ENCODE measurements around the gene B3GALT4.

Gene B3GALT4

DNA sequence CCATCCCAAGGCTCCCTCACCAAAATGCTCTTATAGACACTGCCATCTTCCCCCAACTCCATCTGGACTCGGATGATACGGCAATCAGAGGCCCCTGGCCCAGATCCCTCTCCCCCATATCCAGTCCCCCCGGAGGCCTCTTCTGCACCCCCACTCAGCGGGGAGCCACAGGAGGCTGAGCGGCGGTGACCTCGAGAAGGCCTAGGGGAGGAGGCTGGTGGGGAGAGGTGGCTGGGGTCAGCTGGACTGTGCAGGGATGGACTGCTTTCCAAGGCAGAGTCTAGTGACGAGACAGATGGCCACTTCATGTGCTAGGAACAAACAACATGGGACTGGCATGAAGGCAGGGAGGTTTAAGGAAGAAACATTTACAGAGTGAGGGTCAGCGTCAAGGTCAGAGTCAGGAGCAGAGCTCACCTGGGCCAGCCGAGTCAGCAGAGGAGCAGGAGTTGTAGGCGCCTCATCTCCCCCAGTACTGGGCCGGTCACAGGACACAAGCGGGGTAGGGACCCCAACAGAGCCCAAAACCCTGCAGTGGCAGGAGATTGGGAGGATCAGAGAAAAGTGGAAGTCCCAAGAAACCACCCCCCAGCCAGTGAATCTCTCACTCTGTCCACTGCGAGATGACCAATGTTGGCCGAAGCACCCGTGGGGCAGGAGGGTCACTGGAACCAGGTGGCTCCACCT lies 16.2 kb downstream of the B3GALT4 start:
- no peak for DNase-seq (ENCODE audit: low read depth)

DNA sequence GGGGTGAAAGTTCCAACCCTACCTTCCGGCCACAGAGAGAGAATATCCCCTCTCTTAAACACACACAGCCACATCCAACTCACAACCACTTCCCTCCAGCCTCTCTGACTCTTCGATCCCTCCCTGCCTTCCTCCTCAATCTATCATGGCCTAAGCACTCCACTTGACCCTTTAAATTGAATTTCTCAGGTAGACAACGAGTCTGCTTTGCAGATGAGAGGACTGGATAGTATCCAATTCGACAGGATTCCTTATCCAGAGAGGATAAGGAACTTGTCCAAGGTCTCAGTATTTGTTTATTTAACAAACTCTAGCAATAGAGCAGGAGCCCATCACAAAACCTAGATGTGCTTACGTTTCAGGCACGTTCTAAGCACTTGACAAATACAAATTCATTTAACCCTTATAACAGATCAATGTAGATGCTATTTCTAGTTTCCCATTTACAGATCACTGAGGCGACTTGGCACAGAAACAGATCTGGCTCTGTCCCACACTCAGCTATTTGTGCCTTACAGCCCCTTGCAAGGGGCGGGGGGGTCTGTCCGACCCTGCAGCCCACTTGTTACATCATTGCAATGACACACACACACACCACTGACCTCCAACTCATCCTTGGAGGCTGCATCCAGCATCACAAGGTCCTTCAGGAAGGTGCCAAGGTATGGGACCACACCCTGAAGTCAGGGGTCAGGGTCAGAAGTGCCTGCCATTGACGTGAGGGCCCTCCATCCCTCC lies 17.3 kb downstream of the B3GALT4 start:
- no peak for DNase-seq (ENCODE audit: low read depth)

DNA sequence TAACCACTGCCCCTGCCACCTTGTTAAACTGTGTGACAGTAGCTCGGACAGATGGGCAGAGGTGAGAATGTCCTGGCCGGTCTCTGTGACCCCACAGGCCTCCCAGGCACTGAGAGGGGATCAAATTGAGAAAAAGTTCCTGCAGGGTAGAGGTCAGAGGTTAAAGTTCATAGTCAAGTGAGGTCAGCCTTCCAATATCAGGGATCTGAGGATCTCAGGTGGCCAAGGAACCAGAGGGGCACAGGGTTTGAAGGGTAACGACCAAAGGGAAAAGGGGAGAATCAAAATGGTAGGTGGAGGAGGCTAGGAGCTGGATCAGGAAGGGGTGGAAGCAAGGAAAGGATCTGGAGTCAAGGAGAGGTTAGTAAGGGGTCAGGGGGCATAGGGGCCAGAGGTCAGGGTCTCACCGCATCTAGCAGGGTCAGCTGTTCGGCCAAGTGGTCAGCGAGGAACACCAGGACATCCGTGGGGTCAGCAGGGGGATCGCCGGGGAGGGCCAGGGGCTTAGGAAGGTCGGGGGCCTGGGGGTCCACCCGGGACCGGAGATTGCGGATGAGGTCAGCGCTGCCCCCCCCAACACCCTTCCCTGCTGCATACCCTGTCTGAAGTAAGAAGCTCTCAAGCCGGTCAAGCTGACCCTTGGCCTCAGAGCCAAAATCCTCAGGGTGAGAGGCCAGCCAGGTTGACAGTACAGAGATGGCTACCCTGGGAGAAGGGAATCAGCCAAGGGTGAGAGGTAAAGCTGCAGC lies 18.9 kb downstream of the B3GALT4 start:
- DNase-seq (ENCODE audit: low read depth) = no peak

DNA sequence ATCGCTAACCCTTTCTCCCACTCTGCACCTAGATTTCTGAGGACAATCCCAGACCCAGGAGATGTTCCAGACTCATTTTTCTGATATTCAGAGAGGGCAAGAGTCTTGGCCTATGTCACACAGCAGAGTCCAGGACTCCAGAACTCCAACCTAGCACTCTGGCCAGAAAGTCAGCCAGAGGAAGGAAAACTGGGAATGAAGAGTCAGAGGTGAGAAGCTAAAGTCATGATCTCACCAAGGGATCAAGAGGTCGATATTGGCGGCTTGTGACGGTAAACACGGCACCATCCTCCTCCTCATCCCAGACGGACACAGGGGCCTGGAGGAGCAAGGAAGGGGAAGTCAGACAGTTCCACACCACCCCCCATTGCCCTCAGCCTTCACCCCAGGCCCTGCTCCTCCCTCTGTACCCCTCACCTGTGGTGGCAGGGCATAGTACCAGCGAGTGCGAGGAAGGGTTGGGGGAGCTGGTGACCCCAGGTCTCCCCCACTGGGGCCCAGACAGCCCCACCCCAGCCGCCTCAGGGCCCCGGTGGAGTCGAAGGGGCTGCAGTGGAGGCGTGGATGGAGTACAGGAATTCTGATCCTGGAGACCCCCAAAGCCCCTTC lies 20.0 kb downstream of the B3GALT4 start:
- DNase-seq (ENCODE audit: low read depth) = no peak

DNA sequence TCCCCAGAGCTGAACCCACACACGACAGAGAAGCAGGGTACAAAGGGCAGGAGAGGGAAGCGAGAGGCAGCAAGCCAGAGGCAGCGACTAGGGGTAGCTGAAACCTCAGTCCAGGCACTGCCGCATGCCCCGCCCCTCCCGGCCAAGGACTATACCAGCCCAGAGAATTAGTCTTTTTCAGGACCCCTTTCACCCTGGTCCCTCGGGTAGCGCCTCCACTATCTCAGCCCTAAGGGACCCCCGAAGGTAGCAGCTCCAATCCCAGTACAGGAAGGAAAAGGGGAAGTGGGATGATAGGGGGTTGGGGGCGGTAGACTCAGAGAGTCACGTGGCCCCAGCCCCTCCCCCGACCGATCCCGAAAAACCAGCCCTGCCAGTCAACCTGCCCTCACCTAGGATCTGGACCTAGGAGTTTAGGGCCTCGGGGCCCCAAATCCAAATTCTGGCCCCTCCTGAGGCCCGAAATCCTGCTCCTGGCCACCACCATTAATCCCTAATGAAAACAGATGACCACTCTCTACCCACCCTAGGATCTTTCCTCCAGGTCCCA lies 20.6 kb downstream of the B3GALT4 start:
- DNase-seq (ENCODE audit: low read depth) = no peak

DNA sequence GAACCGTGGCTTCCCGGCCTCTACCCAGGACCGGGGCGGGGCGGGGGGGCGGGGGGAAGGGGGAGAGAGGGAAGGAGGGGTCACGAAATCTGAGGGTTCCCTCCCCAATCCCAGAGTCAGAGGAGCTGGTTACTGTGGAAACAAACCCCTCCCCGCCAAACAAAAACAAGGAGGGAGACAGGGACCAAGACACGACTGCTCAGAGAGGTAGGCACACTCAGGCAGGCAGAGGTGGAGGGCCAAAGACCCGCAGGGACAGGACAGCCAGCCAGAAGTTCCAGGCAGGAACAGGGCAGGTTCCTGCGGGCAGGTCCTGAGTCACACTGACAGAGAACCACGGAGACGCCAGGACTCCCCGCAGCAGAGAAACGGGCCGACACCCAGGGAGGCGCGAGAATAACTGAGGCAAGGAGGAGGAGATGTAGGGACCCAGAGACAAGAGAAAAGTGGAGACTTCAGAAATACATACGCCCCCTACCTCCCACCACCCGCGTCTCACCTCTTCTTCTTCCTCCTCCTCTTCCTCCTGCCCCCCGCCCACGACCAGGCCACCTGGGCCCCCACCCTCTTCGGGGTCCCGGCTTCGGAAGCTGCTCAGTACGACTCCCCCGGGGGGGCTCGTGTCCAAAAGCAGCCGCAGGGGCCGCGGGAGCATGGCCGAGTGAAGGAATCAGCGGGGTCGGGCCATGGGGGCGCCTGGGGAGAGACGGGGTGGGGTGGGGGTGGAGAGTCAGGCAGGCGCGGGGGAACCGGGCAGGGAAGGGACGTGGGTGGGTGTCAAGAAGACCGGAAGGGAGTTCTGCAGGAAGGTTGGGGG lies 21.2 kb downstream of the B3GALT4 start:
- peak; percentile 30 for DNase-seq (ENCODE audit: low read depth)

DNA sequence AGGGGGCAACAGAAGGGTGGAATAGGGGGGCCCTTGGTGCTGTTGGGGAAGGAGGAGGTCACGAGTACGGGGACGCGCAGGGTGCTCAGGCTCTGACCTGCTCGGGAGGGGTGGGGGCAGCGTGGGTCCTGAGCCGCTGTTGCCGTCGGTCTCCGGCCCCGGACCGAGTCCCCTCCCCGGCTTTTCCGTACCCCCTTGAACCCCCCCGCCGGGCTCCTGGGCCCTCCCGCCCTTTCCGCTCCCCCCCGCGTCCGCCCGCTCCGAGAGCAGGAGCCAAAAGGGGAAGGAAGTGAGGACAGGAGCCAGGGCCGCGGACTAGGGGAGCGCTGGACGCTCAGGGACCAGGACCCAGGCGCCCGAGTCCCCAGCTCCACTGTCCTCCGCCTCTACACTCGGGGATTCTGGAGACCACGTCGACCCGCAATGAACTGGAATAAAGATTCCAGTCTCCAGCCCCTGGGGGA lies 21.9 kb downstream of the B3GALT4 start, which contains the start of gene RGL2:
TSS of gene RGL2 (minus strand) at position 170 of the 464 bp plus-strand sequence. CDS start 332 bp downstream, outside the sequence.
- DNase-seq (ENCODE audit: low read depth) = no peak

DNA sequence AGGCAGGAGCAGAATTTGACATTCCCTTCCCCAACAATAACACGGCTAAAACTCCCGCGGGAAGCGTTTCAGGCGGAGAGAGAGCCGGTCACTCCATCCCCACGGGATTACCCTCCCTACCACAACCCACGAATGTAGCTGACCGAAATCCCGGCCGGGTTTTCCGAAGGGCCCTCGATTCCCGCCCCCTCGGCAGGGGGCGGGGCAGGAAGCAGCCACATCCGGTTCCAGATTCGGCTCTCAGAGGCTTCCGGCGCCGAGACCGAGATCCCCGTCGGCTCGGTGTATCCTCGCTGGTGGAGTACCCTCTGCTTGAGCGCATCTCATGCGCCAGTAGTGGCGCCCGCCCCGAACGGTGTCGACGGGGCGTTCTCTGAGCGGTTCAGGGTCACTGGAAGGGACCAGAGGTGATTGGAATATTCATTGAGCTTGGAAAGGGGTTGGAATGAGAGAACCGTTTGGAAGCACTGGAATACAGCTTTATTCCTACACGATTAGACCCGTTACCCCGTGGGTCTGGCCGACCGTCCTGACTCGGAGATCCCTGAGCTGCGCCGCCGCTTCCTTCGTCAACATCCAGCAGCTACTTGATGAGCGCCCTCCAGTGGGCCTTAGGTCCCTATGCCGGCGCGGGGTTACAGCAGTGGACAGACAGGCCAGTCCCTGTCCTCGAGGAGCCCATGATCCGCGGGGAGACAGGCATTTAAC lies 22.5 kb downstream of the B3GALT4 start:
- peak; percentile 90 for DNase-seq (ENCODE audit: low read depth)

DNA sequence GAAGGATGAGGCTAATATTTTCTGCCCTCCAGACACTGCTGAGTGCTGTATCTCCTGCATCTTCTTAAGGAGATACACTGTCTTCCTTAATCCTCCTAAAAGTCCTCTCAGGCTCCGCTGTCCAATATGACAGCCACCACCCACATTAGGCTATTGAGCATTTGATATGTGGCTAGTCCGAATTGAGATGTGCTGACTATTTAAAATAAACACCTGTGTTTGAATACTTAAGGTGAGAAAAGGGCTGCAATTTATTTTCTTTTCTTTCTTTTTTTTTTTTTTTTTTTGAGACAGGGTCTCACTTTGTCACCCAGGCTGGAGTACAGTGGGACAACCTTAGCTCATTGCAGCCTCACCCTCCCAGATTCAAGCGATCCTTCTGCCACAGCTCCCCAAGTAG lies 25.0 kb downstream of the B3GALT4 start:
- no peak for DNase-seq (ENCODE audit: low read depth)

DNA sequence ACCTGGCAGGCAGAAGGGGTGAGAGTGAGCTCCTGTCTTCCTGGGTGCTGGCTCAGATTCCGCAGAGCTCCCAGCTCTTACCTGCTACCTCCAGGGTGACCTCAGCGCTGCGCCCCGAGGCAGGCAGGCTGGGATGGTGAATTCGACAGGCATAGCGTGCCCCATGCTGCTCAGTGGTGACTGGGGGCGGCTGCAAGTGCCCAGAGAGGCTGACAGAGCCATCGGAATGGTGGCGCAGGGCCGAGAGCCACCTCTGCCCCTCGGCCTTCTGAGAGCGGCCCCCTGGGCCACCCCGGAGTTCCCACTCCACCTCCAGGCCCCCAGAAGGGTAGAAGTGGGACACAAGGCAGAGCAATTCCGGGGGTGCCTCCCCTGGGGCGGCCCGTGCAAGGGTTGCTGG lies 27.3 kb downstream of the B3GALT4 start:
- DNase-seq (ENCODE audit: low read depth) = no peak

DNA sequence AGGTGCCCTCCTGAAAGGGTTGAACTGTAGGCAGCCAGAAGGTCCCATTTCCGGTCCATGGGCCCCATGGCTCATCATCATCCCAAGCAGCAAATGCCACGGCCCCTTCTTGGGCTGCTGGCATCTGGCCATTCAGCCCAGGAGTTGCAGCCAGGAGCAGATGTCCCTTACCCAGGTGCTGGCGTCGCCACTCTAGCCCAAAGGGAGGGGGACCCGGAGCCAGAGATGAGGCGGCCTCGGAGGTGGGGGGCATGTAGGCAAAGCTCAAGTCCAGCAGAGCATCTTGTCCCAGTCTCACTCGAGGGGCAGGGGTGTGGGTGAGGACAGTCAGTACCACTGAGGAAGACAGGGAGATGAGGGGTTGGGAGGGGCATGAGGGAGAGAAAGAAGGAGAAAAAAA lies 28.1 kb downstream of the B3GALT4 start:
- DNase-seq (ENCODE audit: low read depth) = no peak

DNA sequence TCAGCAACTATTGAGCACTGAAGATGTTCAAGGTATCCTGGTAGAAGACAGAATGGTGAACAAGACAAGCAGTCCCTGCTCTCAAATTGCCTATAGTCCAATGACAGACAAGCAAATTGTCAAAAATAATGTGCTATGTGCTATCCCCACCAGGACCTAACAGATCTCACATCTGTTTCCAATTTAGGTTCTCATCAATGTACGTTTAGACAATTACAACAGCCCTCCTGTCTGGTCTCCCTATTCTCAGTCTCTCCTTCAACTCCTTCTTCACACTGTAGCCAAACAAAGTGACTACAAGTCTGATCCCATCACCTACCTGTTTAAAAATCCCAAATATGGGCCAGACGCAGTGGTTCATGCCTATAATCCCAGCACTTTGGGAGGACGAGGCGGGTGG lies 29.4 kb downstream of the B3GALT4 start:
- no peak for DNase-seq (ENCODE audit: low read depth)

DNA sequence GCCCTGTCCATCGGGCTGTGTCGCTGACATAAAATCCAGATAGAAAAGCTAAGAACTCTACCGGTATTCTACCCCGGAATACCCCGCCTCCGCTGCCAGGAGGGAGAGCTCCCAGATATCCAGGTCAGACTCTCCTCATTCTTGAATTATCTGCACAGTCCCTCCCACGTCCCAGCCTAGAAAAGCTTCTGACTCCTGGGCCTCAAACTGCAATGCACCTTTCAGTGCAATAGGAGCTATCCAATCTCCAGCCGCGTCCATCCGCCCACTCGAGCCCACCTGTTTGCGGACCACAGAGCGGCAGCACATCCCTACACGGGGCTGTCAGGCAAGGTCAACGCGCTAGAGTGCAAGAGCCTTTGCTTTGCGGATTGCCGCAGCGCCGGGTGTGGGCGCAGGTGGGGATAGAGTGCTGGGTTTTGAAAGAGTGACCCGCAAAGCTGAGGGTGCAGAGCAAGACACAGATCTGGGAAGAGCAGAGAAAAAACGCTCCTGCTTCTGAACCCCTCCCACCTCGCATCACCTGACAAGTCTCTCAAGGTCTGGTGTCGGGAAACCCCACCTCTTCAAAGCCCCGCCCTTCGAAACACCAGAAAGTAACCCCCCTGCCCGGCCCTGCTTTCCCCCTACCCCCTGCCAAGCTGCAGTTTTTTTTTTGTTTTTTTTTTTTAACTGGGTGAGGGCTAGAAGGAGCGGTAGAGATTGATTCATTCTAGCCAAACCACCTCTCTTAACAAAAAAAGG lies 35.6 kb downstream of the B3GALT4 start:
- peak; percentile 72 for DNase-seq (ENCODE audit: low read depth)

DNA sequence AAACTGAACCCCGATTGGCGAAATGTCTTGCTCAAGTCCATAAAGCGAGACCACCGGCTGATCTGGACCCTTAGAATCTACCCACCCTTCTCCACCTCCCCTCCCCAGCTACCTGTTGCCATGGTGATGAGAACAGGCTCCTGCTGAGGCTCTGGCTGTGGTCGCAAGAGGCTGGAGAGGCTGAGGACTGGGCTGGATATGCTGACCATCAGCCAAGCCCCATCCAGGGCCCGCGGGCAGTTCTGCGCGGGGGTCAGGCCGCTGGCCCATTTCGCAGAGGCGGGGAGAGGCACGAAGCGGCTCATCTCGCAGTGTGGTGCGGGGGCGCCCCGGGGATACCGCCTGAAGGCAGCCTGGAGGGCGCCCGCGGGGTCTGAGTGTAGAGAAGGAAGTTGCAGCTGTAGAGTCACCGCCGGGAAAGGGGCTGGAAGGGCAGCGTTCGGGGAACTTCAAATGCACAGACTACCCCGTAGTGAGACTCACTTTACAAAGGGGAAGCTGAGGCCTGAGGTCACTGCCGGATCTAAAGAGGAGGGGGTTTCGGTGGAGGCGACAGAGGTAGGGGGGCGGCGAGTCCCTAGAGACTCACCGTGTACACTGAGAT lies 36.3 kb downstream of the B3GALT4 start:
- DNase-seq (ENCODE audit: low read depth) = no peak

DNA sequence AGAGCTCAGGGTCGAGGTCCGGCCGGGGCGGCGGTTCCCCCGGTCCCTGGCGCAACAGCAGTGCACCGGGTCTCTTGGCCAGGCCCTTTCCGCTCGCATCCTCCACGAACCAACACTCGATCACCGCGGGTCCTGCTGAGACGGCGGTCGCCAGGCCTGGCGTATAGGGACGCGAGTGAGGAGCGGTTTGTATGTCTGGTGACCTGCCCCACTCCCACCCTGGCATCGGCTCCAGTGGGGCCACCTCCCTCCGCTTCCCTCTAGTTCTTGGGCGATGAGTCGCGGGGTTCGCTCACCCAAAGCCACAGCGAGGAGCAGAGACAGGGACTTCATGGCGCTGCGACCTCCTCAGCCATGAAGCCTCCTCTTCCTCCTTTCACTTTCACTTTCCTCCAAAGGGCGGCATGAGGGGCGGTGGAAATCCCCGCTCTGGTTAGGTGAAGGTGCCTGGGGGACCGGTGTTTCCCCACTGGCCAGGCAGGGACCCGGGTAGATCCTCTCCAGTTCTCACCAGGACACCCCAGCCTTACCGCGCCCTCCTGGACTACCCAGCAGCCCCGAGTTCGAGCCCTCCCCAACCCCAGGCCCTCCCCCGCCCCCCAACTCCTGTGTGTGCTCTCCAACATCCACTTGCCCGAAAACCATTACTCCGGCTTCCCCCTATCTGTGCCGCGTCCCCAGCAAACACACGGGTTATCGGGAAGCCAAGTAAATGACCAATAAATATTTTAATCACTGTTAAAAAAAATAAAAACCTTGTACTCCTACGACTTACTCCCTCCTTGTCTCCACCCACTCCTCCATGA lies 37.0 kb downstream of the B3GALT4 start, which contains the start of gene TAPBP:
TSS of gene TAPBP (minus strand) at position 370 of the 806 bp plus-strand sequence. CDS start at position 333, 37 bp downstream.
- DNase-seq (ENCODE audit: low read depth) = peak; percentile 78

DNA sequence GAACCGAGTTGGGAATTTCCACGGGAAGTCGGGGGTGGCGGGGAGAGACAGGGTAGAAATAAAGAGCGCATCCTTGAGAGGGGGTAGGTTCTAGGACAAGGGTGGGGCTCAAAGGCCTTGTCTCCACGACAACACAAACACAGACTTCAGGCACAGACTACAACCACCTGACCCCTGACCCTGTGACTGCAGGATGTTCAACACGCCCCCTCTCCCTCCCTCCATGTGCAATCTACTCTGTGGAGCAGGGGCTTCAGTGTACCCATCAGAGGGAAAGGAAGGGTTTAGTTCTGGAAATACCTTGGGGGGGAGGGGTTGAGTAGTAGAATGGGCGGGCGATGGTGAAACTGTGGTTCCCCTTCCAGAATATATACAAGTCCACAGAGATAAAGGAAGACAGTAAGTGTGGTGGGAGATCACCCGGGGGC lies 37.6 kb downstream of the B3GALT4 start:
- peak; percentile 55 for DNase-seq (ENCODE audit: low read depth)

DNA sequence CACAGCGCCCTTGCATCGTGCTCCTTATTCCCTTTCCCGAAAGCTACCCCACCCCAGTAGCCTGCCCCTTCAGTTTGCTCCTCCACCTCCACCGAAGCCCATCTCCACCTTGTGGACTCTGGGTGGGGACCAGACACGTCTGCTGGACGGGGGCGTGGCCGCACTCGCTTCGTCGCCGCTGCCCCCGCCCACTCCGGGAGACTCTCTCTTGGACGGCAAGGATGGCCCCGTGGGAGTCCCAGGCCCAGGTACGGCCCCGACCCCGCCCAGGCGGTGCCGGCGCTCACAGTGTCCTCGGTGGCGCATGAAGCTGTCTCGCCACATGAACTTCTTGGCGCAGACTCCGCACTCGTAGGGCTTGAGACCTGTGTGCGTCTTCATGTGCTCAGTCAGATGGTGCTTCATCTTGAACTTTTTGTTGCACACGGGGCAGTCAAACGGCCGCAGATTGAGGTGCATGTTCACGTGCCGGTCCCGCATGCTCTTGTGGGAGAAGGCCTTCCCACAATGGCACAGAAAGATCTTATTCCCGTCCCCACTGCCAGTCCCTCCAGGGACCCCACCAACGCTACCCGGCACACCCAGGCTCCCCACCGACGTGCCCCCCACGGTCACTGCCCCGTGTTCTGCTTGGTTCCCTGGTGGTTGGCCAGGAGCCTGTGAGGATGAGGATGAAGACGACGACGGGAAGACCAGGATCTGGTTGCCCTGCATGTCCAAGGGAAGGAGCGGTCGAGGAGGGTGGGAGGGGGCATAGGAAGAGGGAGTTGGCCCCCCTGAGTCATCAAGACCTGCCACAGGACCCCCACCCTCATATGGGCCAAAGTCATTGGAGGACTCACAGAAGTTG lies 38.2 kb downstream of the B3GALT4 start:
- no peak for DNase-seq (ENCODE audit: low read depth)
